Upper lobe of left lung (tissue), 6 donors: ENCODE results near the gene TMEM225B. TPM values are rescaled to one million over a fixed set of nuclear protein-coding genes. Genes with fewer than 3 reads are reported as not detected.

Experiments
- ATAC-seq, 2 donors: fragments of 200-7000 bp; cut with Tn5 transposase; one replicate each; pipeline ENCODE4 v1.9.1; 2022; ENCODE audit warnings: mild to moderate bottlenecking in 2 of 2, moderate library complexity in 2 of 2; ENCODE audit not compliant: low FRiP score in 2 of 2
- DNase-seq, 2 donors: peaks; one replicate each; pipeline ENCODE4 v3.0.0-alpha.2; 2019 to 2020
- H3K27ac ChIP-seq, 4 donors: fragments of 200-600 bp; sonication (generic); one replicate each; pipeline ENCODE4 v1.5.1; 2016 to 2019
- H3K27me3 ChIP-seq, 4 donors: fragments of 200-600 bp; sonication (generic); one replicate each; pipeline ENCODE4 v1.5.1; 2017 to 2019
- H3K36me3 ChIP-seq, 4 donors: fragments of 200-600 bp; sonication (generic); one replicate each; pipeline ENCODE4 v1.5.1; 2016 to 2019
- H3K4me1 ChIP-seq, 4 donors: fragments of 200-600 bp; sonication (generic); one replicate each; pipeline ENCODE4 v1.5.1; 2018 to 2019
- H3K4me3 ChIP-seq, 4 donors: fragments of 200-600 bp; sonication (generic); one replicate each; pipeline ENCODE4 v1.5.1; 2017 to 2019; ENCODE audit warnings: mild to moderate bottlenecking in 2 of 4, moderate library complexity in 1 of 4
- H3K9me3 ChIP-seq, 4 donors: fragments of 200-600 bp; sonication (generic); one replicate each; pipeline ENCODE4 v1.5.1; 2018 to 2019
- EP300 ChIP-seq, 4 donors: sonication (generic); formaldehyde crosslinking; IDR thresholded peaks; one replicate each; pipeline ENCODE4 v1.5.1; 2017; ENCODE audit warnings: antibody characterized with exemption in 4 of 4, control low read depth in 2 of 4
- POLR2A ChIP-seq, 4 donors: fragments of 450-650 bp; IDR thresholded peaks; one replicate each; pipeline ENCODE4 v1.5.1; 2016 to 2017; ENCODE audit warnings: antibody characterized with exemption in 4 of 4, mild to moderate bottlenecking in 2 of 4
- POLR2AphosphoS5 ChIP-seq, 2 donors: sonication (generic); formaldehyde crosslinking; IDR thresholded peaks; one replicate each; pipeline ENCODE4 v1.5.1; 2017; ENCODE audit warnings: antibody characterized with exemption in 2 of 2
- WGBS, 2 donors: methylation state at CpG; one replicate each; pipeline ENCODE4 v1.1.5; 2017 to 2018; 5-methylcytosine and 5-hydroxymethylcytosine counted together
- total RNA-seq, 6 donors: library from RNA; depleted of rRNA in 4 of 6; stranded (reverse); fragments of >200 nt in 4 of 6; gene quantifications; one replicate each; pipeline versions ENCODE4 v1.1.0 to v1.2.1, GENCODE V29; 2016 to 2021
- TF ChIP-seq, protein P1 (sequence below), 6 experiments: fragments of 450-650 bp in 4 of 6; fragments of 200-600 bp in 2 of 6; sonication (generic) in 2 of 6; IDR thresholded peaks; one replicate each; pipeline ENCODE4 v1.5.1; 2016 to 2019; ENCODE audit warnings: antibody characterized with exemption in 6 of 6
- donor health status: DM: no; HTN: no; CAD: no; lungs with moderate emphysema.
- donor health status: DM: no; HTN: yes; CAD: no; lungs with severe emphysema.

Gene TMEM225B
- total RNA-seq, 6 donors from 2014 or later = 0.59 to 3.1 (median 0.91) TPM; not detected in 1

DNA sequence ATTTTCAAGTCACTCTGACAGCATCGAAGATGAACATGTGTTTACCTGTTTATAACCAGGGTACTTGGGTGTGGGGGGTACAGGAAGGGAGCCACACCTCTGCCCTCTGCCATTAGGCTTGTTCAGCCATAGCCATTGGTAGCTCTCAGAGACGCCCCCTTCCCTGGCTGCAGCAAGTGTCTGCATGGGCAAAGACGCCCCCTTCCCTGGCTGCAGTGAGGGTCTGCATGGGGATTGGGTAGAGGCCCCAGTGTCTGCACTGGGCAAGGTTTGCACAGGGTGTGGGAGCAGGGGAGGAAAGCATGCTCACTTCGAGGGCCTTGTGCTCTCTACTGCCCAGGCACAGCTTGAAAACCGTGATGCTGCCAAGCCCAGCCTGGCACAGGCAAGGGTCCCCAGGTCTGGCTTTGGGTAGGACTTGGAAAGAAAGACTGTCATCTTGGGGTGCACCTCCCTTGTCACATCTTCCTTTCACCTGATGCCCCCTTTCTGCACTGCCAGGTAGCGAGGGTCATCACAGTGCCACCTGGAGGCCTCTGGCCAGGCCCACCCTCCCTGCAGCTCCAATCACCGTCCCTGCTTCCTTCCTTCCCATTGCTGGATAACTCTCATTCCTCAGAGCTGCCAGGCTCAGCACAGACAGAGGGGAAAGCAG lies 3.7 kb downstream of the TMEM225B start:
- Histone ChIP-seq H3K27ac (no peak overlapping the region), H3K9me3 (no peaks in the 10 kb centered on the region), H3K4me3 (no peak overlapping the region), H3K36me3 (no peaks in the 10 kb centered on the region), H3K27me3 (no peaks in the 10 kb centered on the region), H3K4me1 (no peaks in the 10 kb centered on the region)
- DNase-seq (peak in 1 of 2 donors; percentile 7), ATAC-seq (no peak)
- TF ChIP-seq POLR2AphosphoS5 (IDR thresholded peaks at IDR 0.05) (no peak), EP300 (IDR thresholded peaks at IDR 0.05) (no peak), POLR2A (IDR thresholded peaks at IDR 0.05) (no peak)
- TF ChIP-seq, protein P1, sequence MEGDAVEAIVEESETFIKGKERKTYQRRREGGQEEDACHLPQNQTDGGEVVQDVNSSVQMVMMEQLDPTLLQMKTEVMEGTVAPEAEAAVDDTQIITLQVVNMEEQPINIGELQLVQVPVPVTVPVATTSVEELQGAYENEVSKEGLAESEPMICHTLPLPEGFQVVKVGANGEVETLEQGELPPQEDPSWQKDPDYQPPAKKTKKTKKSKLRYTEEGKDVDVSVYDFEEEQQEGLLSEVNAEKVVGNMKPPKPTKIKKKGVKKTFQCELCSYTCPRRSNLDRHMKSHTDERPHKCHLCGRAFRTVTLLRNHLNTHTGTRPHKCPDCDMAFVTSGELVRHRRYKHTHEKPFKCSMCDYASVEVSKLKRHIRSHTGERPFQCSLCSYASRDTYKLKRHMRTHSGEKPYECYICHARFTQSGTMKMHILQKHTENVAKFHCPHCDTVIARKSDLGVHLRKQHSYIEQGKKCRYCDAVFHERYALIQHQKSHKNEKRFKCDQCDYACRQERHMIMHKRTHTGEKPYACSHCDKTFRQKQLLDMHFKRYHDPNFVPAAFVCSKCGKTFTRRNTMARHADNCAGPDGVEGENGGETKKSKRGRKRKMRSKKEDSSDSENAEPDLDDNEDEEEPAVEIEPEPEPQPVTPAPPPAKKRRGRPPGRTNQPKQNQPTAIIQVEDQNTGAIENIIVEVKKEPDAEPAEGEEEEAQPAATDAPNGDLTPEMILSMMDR (IDR thresholded peaks at IDR 0.05) = no peak
- 66 to 84% methylated on average over 7 of the region's 7 CpGs for WGBS, 2 donors

DNA sequence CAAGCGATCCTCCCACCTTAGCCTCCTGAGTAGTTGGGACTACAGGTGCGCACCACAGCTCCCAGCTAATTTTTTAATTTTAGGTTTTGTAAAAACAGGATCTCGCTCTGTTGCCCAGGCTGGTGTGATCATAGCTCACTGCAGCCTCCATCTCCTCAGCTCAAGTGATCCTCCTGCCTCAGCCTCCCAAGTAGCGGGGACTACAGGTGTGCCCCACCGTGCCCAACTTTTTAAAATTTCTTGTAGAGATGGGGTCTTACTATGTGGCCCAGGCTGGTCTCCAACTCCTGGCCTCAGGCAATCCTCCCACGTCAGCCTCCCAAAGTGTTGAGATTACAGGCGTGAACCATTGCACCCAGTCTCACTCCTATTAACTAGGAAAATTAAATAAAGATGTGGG lies 7.5 kb downstream of the TMEM225B start:
- TF ChIP-seq POLR2AphosphoS5 (IDR thresholded peaks at IDR 0.05) = no peak
- TF ChIP-seq, protein P1 (IDR thresholded peaks at IDR 0.05) = no peak
- TF ChIP-seq POLR2A (IDR thresholded peaks at IDR 0.05) = no peak
- TF ChIP-seq EP300 (IDR thresholded peaks at IDR 0.05) = no peak
- H3K9me3 ChIP-seq = no peaks in the 10 kb centered on the region
- H3K4me1 ChIP-seq = no peaks in the 10 kb centered on the region
- no peak for ATAC-seq
- no peak overlapping the region for H3K27ac ChIP-seq
- 89 to 92% methylated on average over 7 of the region's 7 CpGs for WGBS, 2 donors
- no peaks in the 10 kb centered on the region for H3K36me3 ChIP-seq
- no peaks in the 10 kb centered on the region for H3K27me3 ChIP-seq
- H3K4me3 ChIP-seq = no peak overlapping the region
- no peak for DNase-seq

DNA sequence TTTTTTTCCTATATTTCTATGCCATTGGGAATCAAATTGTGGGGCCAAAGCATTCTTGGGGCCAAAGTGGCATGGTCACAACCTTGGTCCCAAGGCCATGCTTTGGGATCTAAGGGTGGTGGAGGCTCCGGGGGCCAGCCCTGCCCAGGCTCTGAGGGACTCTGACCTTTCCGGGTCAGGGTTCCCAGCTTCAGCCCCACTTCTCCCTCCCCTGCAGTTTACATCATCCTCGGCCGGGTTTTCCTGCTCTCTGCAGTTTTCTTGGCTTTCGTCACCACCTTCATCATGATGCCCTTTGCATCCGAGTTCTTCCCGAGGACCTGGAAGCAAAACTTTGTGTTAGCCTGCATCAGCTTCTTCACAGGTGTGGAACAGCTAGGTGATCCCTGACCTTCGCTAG lies 8.5 kb downstream of the TMEM225B start:
- H3K4me1 ChIP-seq = no peaks in the 10 kb centered on the region
- DNase-seq = peak in 1 of 2 donors; percentile 22
- WGBS, 2 donors = 74 to 82% methylated on average over 8 of the region's 8 CpGs
- no peaks in the 10 kb centered on the region for H3K9me3 ChIP-seq
- no peak overlapping the region for H3K4me3 ChIP-seq
- no peak overlapping the region for H3K27ac ChIP-seq
- H3K27me3 ChIP-seq = no peaks in the 10 kb centered on the region
- H3K36me3 ChIP-seq = no peaks in the 10 kb centered on the region
- TF ChIP-seq, protein P1 (IDR thresholded peaks at IDR 0.05) = no peak
- no peak for TF ChIP-seq EP300 (IDR thresholded peaks at IDR 0.05)
- TF ChIP-seq POLR2AphosphoS5 (IDR thresholded peaks at IDR 0.05) = no peak
- no peak for TF ChIP-seq POLR2A (IDR thresholded peaks at IDR 0.05)
- no peak for ATAC-seq

DNA sequence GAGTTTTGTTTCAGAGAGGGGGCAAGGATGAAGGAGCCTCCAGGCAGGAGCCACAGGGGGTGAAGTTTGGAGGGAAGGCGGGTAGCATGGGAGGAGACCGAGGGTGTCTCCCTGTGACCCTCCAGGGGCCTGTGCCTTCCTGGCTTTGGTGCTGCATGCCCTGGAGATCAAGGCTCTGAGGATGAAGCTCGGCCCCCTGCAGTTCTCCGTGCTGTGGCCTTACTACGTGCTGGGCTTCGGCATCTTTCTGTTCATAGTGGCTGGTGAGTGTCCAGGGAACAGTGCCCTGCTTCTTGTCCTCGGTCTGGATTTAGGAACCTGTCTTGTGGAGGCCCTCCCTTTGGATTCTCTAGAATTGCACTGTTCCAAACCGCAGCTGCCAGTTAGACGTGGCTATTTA lies 9.5 kb downstream of the TMEM225B start:
- DNase-seq (no peak), ATAC-seq (no peak)
- TF ChIP-seq, protein P1 (IDR thresholded peaks at IDR 0.05) = no peak
- no peak for TF ChIP-seq POLR2A (IDR thresholded peaks at IDR 0.05)
- no peak for TF ChIP-seq EP300 (IDR thresholded peaks at IDR 0.05)
- TF ChIP-seq POLR2AphosphoS5 (IDR thresholded peaks at IDR 0.05) = no peak
- Histone ChIP-seq H3K4me3 (no peak overlapping the region), H3K9me3 (no peaks in the 10 kb centered on the region), H3K27me3 (no peaks in the 10 kb centered on the region), H3K27ac (no peak overlapping the region), H3K4me1 (no peaks in the 10 kb centered on the region), H3K36me3 (no peaks in the 10 kb centered on the region)
- WGBS, 2 donors = 63 to 85% methylated on average over 6 to 9 of the region's 9 CpGs

DNA sequence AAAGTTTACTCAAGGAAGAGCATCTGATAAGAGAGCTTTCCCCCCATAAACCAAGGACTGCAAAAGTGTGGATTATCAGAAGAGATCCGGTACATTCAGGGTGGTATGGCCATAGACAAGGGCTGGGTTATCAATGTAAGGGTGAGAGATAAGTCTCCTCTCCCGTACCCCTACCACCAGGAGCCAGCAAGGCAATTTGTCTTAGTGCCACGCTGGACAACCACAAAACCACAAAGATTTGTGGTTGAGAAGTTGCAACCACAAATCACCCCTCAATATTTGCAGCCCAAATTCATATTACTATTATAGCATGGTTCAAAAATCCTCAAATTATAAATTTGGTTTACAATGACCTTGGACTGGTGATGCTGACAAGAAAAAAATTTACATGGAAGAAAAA lies 16.4 kb downstream of the TMEM225B start:
- Histone ChIP-seq H3K36me3 (peaks cover 1 to 12% (median 11%) of the 10 kb centered on the region in 4 donors), H3K4me1 (peaks cover 12 to 25% (median 13%) of the 10 kb centered on the region in 4 donors), H3K9me3 (no peaks in the 10 kb centered on the region), H3K4me3 (no peak overlapping the region), H3K27me3 (no peaks in the 10 kb centered on the region), H3K27ac (no peak overlapping the region)
- DNase-seq (no peak), ATAC-seq (no peak)
- TF ChIP-seq, protein P1 (IDR thresholded peaks at IDR 0.05) = no peak
- TF ChIP-seq POLR2AphosphoS5 (IDR thresholded peaks at IDR 0.05) (no peak), POLR2A (IDR thresholded peaks at IDR 0.05) (no peak), EP300 (IDR thresholded peaks at IDR 0.05) (no peak)
- 66 to 68% methylated on average over 3 of the region's 3 CpGs for WGBS, 2 donors
